BJ (cell line): Measurements from ENCODE around the gene PFKP. TPM values are rescaled to one million over a fixed set of nuclear protein-coding genes. Genes with fewer than 3 reads are reported as not detected.

ENCODE experiments used
- CTCF ChIA-PET: fragments of 350-600 bp; formaldehyde crosslinking; extraction: SDS; loops from one replicate; lab custom pipeline; 2021; ENCODE audit warnings: antibody characterized with exemption, inconsistent platforms; lab: Yijun Ruan, JAX
- POLR2A ChIA-PET: fragments of 300-600 bp; sonication (Branson Sonifier 250); formaldehyde crosslinking; extraction: SDS; loops from one replicate; lab custom pipeline; 2021; ENCODE audit warnings: antibody characterized with exemption; lab: Charles Lee
- DNase-seq: peaks from one replicate; pipeline ENCODE4 v3.0.0-alpha.2; 2011; ENCODE audit warnings: low read depth
- H3K27me3 ChIP-seq: 2 replicates; pipeline ENCODE4 v1.6.0; 2011; ENCODE audit warnings: low read length; ENCODE audit not compliant: control insufficient read depth, insufficient read depth
- H3K36me3 ChIP-seq: 2 replicates; pipeline ENCODE4 v1.5.1; 2011; ENCODE audit warnings: low read length; ENCODE audit not compliant: control insufficient read depth, insufficient read depth
- H3K4me3 ChIP-seq: 2 replicates; pipeline ENCODE4 v1.5.1; 2011; ENCODE audit warnings: low read depth, mild to moderate bottlenecking, control low read depth, low read length
- polyA plus RNA-seq: library from polyadenylated mRNA; depleted of rRNA; stranded (reverse); fragments of >200 nt; gene quantifications from 2 replicates; pipeline ENCODE4 v1.2.3, GENCODE V29; 2011
- TF ChIP-seq, protein P1 (sequence below): IDR thresholded peaks from 2 replicates; pipeline ENCODE4 v1.5.1; 2011; ENCODE audit warnings: low read depth, mild to moderate bottlenecking, control low read depth, inconsistent platforms, low read length, moderate library complexity; ENCODE audit not compliant: insufficient read depth

PFKP gene
- polyA plus RNA-seq, 1 experiment, result 138 TPM

DNA sequence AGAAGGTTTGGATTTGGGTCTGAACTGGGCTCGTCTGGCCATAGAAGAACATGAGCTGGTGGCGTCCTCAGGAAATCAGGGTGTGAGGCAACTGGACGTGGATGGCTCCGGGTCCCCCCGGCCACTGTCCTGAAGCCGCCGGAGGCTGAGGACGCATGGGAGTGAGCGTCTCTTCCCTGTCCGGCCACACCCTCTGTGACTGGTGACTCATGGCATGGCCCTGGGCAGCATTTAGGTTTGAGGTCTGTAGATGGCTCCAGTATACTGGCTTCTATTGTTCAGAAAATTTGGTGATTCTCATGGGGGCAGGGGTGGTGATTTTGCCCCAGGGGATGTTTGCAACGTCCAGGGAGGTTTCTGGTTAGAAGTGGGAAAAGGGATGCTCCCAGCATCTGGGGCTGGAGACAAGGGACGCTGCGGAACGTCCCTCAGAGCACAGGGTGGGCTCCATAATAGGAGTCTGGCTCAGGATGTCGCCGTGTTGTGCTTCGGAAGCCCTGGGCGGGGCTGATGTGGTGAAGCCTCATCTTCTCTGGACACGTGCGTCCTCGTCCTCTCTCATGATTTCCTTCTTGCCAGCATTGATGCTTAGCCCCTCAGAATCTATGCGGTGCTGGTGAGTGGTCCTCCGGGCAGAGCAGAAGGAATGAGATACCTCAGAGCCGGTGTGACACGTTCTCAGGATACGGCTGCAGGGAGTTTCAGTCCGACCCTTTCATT is 55.3 kb downstream of the PFKP start:
- Histone ChIP-seq H3K36me3 (peaks cover 39% of the 10 kb centered on the region), H3K27me3 (no peaks in the 10 kb centered on the region), H3K4me3 (no peak overlapping the region)
- no peak for DNase-seq
- POLR2A ChIA-PET, result no interaction called here
- TF ChIP-seq, protein P1, sequence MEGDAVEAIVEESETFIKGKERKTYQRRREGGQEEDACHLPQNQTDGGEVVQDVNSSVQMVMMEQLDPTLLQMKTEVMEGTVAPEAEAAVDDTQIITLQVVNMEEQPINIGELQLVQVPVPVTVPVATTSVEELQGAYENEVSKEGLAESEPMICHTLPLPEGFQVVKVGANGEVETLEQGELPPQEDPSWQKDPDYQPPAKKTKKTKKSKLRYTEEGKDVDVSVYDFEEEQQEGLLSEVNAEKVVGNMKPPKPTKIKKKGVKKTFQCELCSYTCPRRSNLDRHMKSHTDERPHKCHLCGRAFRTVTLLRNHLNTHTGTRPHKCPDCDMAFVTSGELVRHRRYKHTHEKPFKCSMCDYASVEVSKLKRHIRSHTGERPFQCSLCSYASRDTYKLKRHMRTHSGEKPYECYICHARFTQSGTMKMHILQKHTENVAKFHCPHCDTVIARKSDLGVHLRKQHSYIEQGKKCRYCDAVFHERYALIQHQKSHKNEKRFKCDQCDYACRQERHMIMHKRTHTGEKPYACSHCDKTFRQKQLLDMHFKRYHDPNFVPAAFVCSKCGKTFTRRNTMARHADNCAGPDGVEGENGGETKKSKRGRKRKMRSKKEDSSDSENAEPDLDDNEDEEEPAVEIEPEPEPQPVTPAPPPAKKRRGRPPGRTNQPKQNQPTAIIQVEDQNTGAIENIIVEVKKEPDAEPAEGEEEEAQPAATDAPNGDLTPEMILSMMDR, result no peak
- CTCF ChIA-PET, result no interaction called here

GRCh38 chr10:3123571-3124411 is 56.4 kb downstream of the PFKP start:
- ChIA-PET POLR2A (no interaction called here), CTCF (no interaction called here)
- H3K27me3 ChIP-seq, result no peaks in the 10 kb centered on the region
- peaks cover 37% of the 10 kb centered on the region for H3K36me3 ChIP-seq
- TF ChIP-seq, protein P1, result no peak
- no peak overlapping the region for H3K4me3 ChIP-seq
- no peak for DNase-seq

DNA sequence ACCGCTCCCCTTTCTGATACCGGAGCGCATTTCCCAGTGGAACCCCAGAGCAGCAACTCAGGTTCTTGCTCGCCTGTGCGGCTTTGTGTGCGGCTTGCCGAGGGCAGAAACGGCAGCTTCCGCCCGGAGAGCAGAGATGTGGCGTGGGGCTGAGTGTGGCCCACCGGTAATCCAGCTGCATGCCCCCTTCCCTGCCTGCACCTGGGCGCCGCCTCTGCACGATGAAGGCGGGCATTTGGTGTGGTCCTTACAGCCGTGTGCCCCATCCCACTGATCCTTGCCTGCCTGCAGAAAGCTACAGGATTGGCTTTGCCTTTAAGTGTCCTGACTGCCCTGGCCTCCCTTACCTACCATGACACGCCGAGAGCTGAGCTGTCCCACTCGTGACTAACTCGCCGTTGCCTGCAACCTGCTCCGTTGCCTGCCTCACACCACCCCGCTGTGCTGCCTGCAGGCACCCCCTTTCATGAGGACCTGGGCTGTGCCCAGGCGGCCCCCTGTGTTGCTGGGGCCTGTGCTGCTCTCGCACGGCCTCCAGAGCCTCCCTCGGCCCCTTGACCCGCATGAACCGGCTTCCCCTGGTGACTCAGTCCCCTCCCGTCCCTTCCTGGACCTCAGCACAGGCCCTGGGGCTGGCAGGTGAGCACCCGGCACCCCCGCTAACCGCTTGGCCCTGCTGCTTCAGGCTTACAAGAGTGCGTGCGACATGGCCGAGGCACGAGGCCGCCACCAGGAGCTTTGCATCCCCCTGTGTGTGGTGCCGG is 57.2 kb downstream of the PFKP start:
- ChIA-PET CTCF (interaction anchor here (1.0 to 1.5 kb wide), 2 partner anchors 9 to 14 kb away, joined by 4 to 6 read pairs; no protein-coding TSS in a partner anchor), POLR2A (no interaction called here)
- no peak for DNase-seq
- TF ChIP-seq, protein P1, result no peak
- Histone ChIP-seq H3K27me3 (no peaks in the 10 kb centered on the region), H3K4me3 (no peak overlapping the region), H3K36me3 (peaks cover 36% of the 10 kb centered on the region)

- CTCF ChIA-PET, result interaction anchor here (0.8 to 1.5 kb wide), 4 partner anchors 8 to 55 kb away, joined by 3 to 6 read pairs (median 4); no protein-coding TSS in a partner anchor
- no peak overlapping the region for H3K4me3 ChIP-seq
- no peaks in the 10 kb centered on the region for H3K27me3 ChIP-seq
- no peak for DNase-seq
- H3K36me3 ChIP-seq, result peaks cover 40% of the 10 kb centered on the region
- POLR2A ChIA-PET, result no interaction called here
- TF ChIP-seq, protein P1, result no peak
These were observed 58.3 kb downstream of the PFKP start for GRCh38 chr10:3125527-3126170.
